ENCODE data around the gene MT4. TPM values are rescaled to one million over a fixed set of nuclear protein-coding genes. Genes with fewer than 3 reads are reported as not detected.

Gene MT4
- total and polyA plus RNA-seq, 2 experiments from 2014 or later = not detected

DNA sequence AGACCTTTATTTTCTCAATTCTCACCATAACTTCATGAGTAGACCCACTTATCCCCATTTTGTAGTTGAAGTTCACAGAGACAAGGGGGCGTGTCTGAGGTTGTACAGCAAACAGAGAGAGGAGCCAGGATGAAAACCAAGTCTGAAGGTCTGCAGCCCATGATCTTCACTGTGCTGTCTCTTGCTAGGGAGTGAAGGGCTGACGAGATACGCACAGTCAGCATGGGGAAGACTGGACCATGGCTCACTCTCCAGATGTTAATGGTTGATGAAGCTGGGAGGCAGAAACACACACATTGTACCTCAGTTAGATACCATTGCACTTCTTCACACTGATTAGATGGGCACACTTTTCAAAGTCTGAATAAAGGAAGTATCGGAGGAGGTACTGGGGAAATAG is 5.8 kb upstream of the MT4 start:
- Histone ChIP-seq H3F3A (ENCODE audit: insufficient read depth) (no peaks in the 10 kb centered on the region), H3K9me2 (ENCODE audit: insufficient read depth) (no peaks in the 10 kb centered on the region), H3K27me3 (replicated peaks; ENCODE audit: insufficient read depth) (no peaks in the 10 kb centered on the region), H3K9ac (no peak overlapping the region), H3K4me1 (ENCODE audit: insufficient read depth) (0 out of 2 replicates have a peak, but pooled peaks cover 7% of the 10 kb centered on the region), H2AFZ (no peak overlapping the region), H3K4me3 (no peak overlapping the region), H3K27ac (no peak overlapping the region), H3K79me2 (ENCODE audit: insufficient read depth) (no peaks in the 10 kb centered on the region), H3K9me3 (ENCODE audit: low read depth) (no peaks in the 10 kb centered on the region), H3K36me3 (ENCODE audit: low read depth) (no peaks in the 10 kb centered on the region), H4K20me1 (ENCODE audit: insufficient read depth) (no peaks in the 10 kb centered on the region), H3K4me2 (ENCODE audit: unreplicated experiment) (no peak overlapping the region)
- 93 to 94% methylated on average over 4 of the region's 4 CpGs for WGBS, 2 experiments (ENCODE audit: low coverage in 1 of 2, low lambda C conversion rate in 2 of 2, missing lambda C conversion rate in 2 of 2)
- no peak for TF ChIP-seq EZH2 (IDR thresholded peaks at IDR 0.05; ENCODE audit: insufficient read depth, poor library complexity, severe bottlenecking)
- no peak for TF ChIP-seq EZH2phosphoT487 (IDR thresholded peaks at IDR 0.05; ENCODE audit: insufficient read depth, low read depth)
- in situ Hi-C loops (cut with MboI) = no loop called here
- no peak for DNase-seq

DNA sequence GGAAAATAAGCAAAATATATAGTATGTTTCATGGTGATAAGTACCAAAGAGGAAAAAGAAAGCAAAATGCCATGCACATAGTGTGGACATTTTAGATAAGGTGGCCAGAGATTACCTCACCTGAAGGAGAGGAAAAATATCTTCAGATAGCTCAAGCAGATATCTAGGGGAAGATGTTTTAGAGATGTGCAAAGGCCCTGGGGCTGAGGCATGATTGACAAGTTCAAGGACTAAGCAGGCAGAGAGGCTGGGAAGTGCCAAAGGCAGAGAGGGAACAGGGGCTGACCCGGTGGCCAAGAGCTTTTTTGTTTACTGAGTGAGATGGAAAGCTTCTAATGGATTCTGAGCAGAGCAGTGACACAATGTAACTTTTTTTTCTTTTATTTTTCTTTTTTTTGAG is 4.4 kb upstream of the MT4 start:
- 54 to 77% methylated on average over 1 of the region's 1 CpG for WGBS, 2 experiments (ENCODE audit: low coverage in 1 of 2, low lambda C conversion rate in 2 of 2, missing lambda C conversion rate in 2 of 2)
- H4K20me1 ChIP-seq (ENCODE audit: insufficient read depth) = no peaks in the 10 kb centered on the region
- H3K4me2 ChIP-seq (ENCODE audit: unreplicated experiment) = no peak overlapping the region
- no peaks in the 10 kb centered on the region for H3K9me2 ChIP-seq (ENCODE audit: insufficient read depth)
- H3K36me3 ChIP-seq (ENCODE audit: low read depth) = no peaks in the 10 kb centered on the region
- H3K79me2 ChIP-seq (ENCODE audit: insufficient read depth) = no peaks in the 10 kb centered on the region
- DNase-seq = no peak
- no peak overlapping the region for H3K4me3 ChIP-seq
- TF ChIP-seq EZH2 (IDR thresholded peaks at IDR 0.05; ENCODE audit: insufficient read depth, poor library complexity, severe bottlenecking) (no peak), EZH2phosphoT487 (IDR thresholded peaks at IDR 0.05; ENCODE audit: insufficient read depth, low read depth) (no peak)
- H3K27me3 ChIP-seq (replicated peaks; ENCODE audit: insufficient read depth) = peaks cover 2% of the 10 kb centered on the region; the same call in 1 of the 2 replicates
- no peak overlapping the region for H3K27ac ChIP-seq
- H2AFZ ChIP-seq = no peak overlapping the region
- in situ Hi-C loops (cut with MboI) = no loop called here
- H3F3A ChIP-seq (ENCODE audit: insufficient read depth) = no peaks in the 10 kb centered on the region
- H3K4me1 ChIP-seq (ENCODE audit: insufficient read depth) = 0 out of 2 replicates have a peak, but pooled peaks cover 7% of the 10 kb centered on the region
- no peaks in the 10 kb centered on the region for H3K9me3 ChIP-seq (ENCODE audit: low read depth)
- H3K9ac ChIP-seq = no peak overlapping the region

DNA sequence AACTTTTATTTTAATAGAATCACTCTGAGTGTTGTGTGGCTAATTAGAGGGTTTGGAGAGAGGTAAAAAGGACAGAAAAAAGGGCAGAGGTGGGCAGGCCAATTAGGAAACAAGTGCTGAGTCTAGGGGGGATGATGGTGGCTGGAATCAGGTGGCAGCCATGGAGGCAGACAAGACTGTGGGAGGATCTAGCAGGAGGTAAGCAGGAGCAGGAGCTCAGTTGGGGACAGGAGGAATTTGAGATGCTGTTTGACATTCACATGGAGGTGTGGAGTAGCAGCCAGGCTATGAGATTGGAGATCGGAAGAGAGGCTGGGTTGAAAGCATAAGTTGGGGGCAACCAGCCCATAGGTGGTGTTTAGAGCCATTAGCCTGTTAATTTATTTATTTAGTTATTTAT is 3.7 kb upstream of the MT4 start:
- TF ChIP-seq EZH2 (IDR thresholded peaks at IDR 0.05; ENCODE audit: insufficient read depth, poor library complexity, severe bottlenecking) = no peak
- no peak for TF ChIP-seq EZH2phosphoT487 (IDR thresholded peaks at IDR 0.05; ENCODE audit: insufficient read depth, low read depth)
- in situ Hi-C loops (cut with MboI) = no loop called here
- Histone ChIP-seq H4K20me1 (ENCODE audit: insufficient read depth) (no peaks in the 10 kb centered on the region), H3F3A (ENCODE audit: insufficient read depth) (no peaks in the 10 kb centered on the region), H3K9me2 (ENCODE audit: insufficient read depth) (no peaks in the 10 kb centered on the region), H3K27me3 (replicated peaks; ENCODE audit: insufficient read depth) (peaks cover 9% of the 10 kb centered on the region; the same call in 1 of the 2 replicates), H3K27ac (no peak overlapping the region), H3K9ac (no peak overlapping the region), H3K36me3 (ENCODE audit: low read depth) (no peaks in the 10 kb centered on the region), H3K4me3 (no peak overlapping the region), H3K4me2 (ENCODE audit: unreplicated experiment) (no peak overlapping the region), H2AFZ (no peak overlapping the region), H3K79me2 (ENCODE audit: insufficient read depth) (no peaks in the 10 kb centered on the region), H3K4me1 (ENCODE audit: insufficient read depth) (0 out of 2 replicates have a peak, but pooled peaks cover 7% of the 10 kb centered on the region), H3K9me3 (ENCODE audit: low read depth) (no peaks in the 10 kb centered on the region)
- DNase-seq = no peak
- WGBS, 2 experiments (ENCODE audit: low coverage in 1 of 2, low lambda C conversion rate in 2 of 2, missing lambda C conversion rate in 2 of 2) = 57 to 58% methylated on average over 1 of the region's 1 CpG

DNA sequence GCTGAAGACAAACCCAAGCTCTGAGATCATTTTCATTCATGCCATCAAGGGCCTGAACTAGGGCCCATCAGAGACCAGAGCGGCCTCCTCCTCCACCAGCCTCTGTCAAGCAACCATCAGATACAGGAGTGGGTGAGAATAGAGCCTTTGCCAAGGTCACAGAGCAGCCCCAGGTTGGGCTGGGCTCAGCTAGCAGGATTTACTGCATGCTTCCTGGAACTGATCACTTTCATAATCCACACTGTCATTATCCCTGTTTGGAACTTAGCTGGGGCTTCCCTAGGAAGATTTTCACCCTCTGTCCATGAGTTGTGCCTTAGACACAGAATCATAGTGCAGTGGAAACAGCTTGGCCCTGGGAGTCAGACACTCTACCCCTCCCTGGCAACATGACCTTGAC is 5.1 kb downstream of the MT4 start:
- Histone ChIP-seq H3K36me3 (ENCODE audit: low read depth) (no peaks in the 10 kb centered on the region), H3K79me2 (ENCODE audit: insufficient read depth) (no peaks in the 10 kb centered on the region), H3K9me3 (ENCODE audit: low read depth) (no peaks in the 10 kb centered on the region), H3K4me1 (ENCODE audit: insufficient read depth) (no peaks in the 10 kb centered on the region), H3K9me2 (ENCODE audit: insufficient read depth) (no peaks in the 10 kb centered on the region), H2AFZ (no peak overlapping the region), H3K9ac (no peak overlapping the region), H3K27me3 (replicated peaks; ENCODE audit: insufficient read depth) (peaks cover 13% of the 10 kb centered on the region; the same call in 1 of the 2 replicates), H3K4me2 (ENCODE audit: unreplicated experiment) (no peak overlapping the region), H3F3A (ENCODE audit: insufficient read depth) (no peaks in the 10 kb centered on the region), H3K27ac (no peak overlapping the region), H3K4me3 (no peak overlapping the region), H4K20me1 (ENCODE audit: insufficient read depth) (no peaks in the 10 kb centered on the region)
- DNase-seq = no peak
- no peak for TF ChIP-seq EZH2 (IDR thresholded peaks at IDR 0.05; ENCODE audit: insufficient read depth, poor library complexity, severe bottlenecking)
- no peak for TF ChIP-seq EZH2phosphoT487 (IDR thresholded peaks at IDR 0.05; ENCODE audit: insufficient read depth, low read depth)
- in situ Hi-C loops (cut with MboI) = loop anchor here (10.0 kb wide), 1 partner anchor 125 kb away; no protein-coding TSS in a partner anchor
- WGBS, 2 experiments (ENCODE audit: low coverage in 1 of 2, low lambda C conversion rate in 2 of 2, missing lambda C conversion rate in 2 of 2) = 100% methylated on average over 1 of the region's 1 CpG
